Stimulated activated effector memory CD8-positive, alpha-beta T cell treated with anti-CD3 and anti-CD28 coated beads, Interleukin-12 subunit alpha, Interleukin-12 subunit beta, amount 100 ng/mL, for 72 hours (primary cell): ENCODE measurements around the gene PSEN1.

ENCODE experiments used
- ATAC-seq: fragments of 150-1000 bp; cut with Tn5 transposase; 2 replicates; pipeline ENCODE4 v1.10.0; 2021
- DNase-seq, 2 donors: peaks; one replicate each; pipeline ENCODE4 v3.0.0; 2021 to 2022; ENCODE audit warnings: low spot score in 2 of 2
- H3K27ac Mint-ChIP-seq: one replicate; pipeline ENCODE4 v1.8.0; 2022; ENCODE audit warnings: mild to moderate bottlenecking, mixed read lengths
- H3K36me3 Mint-ChIP-seq: one replicate; pipeline ENCODE4 v1.8.0; 2022; ENCODE audit warnings: mild to moderate bottlenecking, mixed read lengths
- H3K4me1 Mint-ChIP-seq: one replicate; pipeline ENCODE4 v1.8.0; 2022; ENCODE audit warnings: mixed read lengths
- H3K4me3 Mint-ChIP-seq: one replicate; pipeline ENCODE4 v1.8.0; 2022; ENCODE audit warnings: mild to moderate bottlenecking, mixed read lengths
- H3K9me3 Mint-ChIP-seq: one replicate; pipeline ENCODE4 v1.8.0; 2022; ENCODE audit warnings: mixed read lengths

Gene PSEN1

GRCh38 chr14:73258076-73258475 lies 121.8 kb downstream of the PSEN1 start:
- peaks cover 9% of the 10 kb centered on the region for H3K4me1 Mint-ChIP-seq
- ATAC-seq = no peak
- no peaks in the 10 kb centered on the region for H3K36me3 Mint-ChIP-seq

GRCh38 chr14:73258845-73259611 lies 122.7 kb downstream of the PSEN1 start:
- H3K9me3 Mint-ChIP-seq = no peaks in the 10 kb centered on the region
- H3K36me3 Mint-ChIP-seq = peaks cover 4% of the 10 kb centered on the region
- ATAC-seq = no peak
- no peak for DNase-seq
- H3K4me1 Mint-ChIP-seq = peaks cover 9% of the 10 kb centered on the region
- no peak overlapping the region for H3K27ac Mint-ChIP-seq
- no peak overlapping the region for H3K4me3 Mint-ChIP-seq

More at GRCh38 chr14:73258076-73258475, 121.8 kb downstream of the PSEN1 start:
- Mint-ChIP-seq H3K4me3 (no peak overlapping the region), H3K9me3 (no peaks in the 10 kb centered on the region), H3K27ac (no peak overlapping the region)
- no peak for DNase-seq

- Mint-ChIP-seq H3K9me3 (no peaks in the 10 kb centered on the region), H3K4me1 (peaks cover 9% of the 10 kb centered on the region), H3K4me3 (no peak overlapping the region), H3K36me3 (peaks cover 9% of the 10 kb centered on the region), H3K27ac (no peak overlapping the region)
- ATAC-seq (no peak), DNase-seq (no peak)
Measured at GRCh38 chr14:73259837-73260236, 123.5 kb downstream of the PSEN1 start.

GRCh38 chr14:73260574-73260973 lies 124.3 kb downstream of the PSEN1 start:
- peaks cover 9% of the 10 kb centered on the region for H3K36me3 Mint-ChIP-seq
- no peak overlapping the region for H3K4me3 Mint-ChIP-seq
- no peaks in the 10 kb centered on the region for H3K9me3 Mint-ChIP-seq
- no peak overlapping the region for H3K27ac Mint-ChIP-seq
- H3K4me1 Mint-ChIP-seq = peaks cover 3% of the 10 kb centered on the region
- no peak for DNase-seq
- no peak for ATAC-seq

GRCh38 chr14:73261075-73261474 lies 124.8 kb downstream of the PSEN1 start:
- no peak for DNase-seq
- H3K36me3 Mint-ChIP-seq = peaks cover 9% of the 10 kb centered on the region

GRCh38 chr14:73261520-73262426 lies 125.5 kb downstream of the PSEN1 start:
- Mint-ChIP-seq H3K4me1 (no peaks in the 10 kb centered on the region), H3K36me3 (peaks cover 9% of the 10 kb centered on the region), H3K27ac (no peak overlapping the region), H3K4me3 (no peak overlapping the region), H3K9me3 (no peaks in the 10 kb centered on the region)
- ATAC-seq (no peak), DNase-seq (no peak)

More at GRCh38 chr14:73261075-73261474, 124.8 kb downstream of the PSEN1 start:
- H3K4me1 Mint-ChIP-seq = no peaks in the 10 kb centered on the region
- no peak overlapping the region for H3K4me3 Mint-ChIP-seq
- no peak overlapping the region for H3K27ac Mint-ChIP-seq
- H3K9me3 Mint-ChIP-seq = no peaks in the 10 kb centered on the region
- ATAC-seq = no peak

GRCh38 chr14:73262427-73263183 lies 126.3 kb downstream of the PSEN1 start:
- no peak overlapping the region for H3K4me3 Mint-ChIP-seq
- no peak overlapping the region for H3K27ac Mint-ChIP-seq
- ATAC-seq = no peak
- no peaks in the 10 kb centered on the region for H3K4me1 Mint-ChIP-seq
- H3K9me3 Mint-ChIP-seq = no peaks in the 10 kb centered on the region
- peaks cover 9% of the 10 kb centered on the region for H3K36me3 Mint-ChIP-seq
- DNase-seq = no peak

- DNase-seq (no peak), ATAC-seq (no peak)
- Mint-ChIP-seq H3K4me3 (no peak overlapping the region), H3K27ac (peak overlapping the region; percentile 34), H3K4me1 (peaks cover 7% of the 10 kb centered on the region), H3K36me3 (peaks cover 14% of the 10 kb centered on the region), H3K9me3 (no peaks in the 10 kb centered on the region)
Measured at GRCh38 chr14:73263606-73264005, 127.3 kb downstream of the PSEN1 start.

GRCh38 chr14:73264080-73264884 lies 128.0 kb downstream of the PSEN1 start:
- DNase-seq (no peak), ATAC-seq (no peak)
- Mint-ChIP-seq H3K9me3 (no peaks in the 10 kb centered on the region), H3K4me3 (no peak overlapping the region), H3K27ac (peak overlapping the region; percentile 34), H3K4me1 (peaks cover 9% of the 10 kb centered on the region), H3K36me3 (peaks cover 15% of the 10 kb centered on the region)

GRCh38 chr14:73264885-73265720 lies 128.8 kb downstream of the PSEN1 start:
- ATAC-seq = no peak

GRCh38 chr14:73265721-73266046 lies 129.4 kb downstream of the PSEN1 start:
- peaks cover 15% of the 10 kb centered on the region for H3K36me3 Mint-ChIP-seq
- no peak for ATAC-seq
- DNase-seq = no peak
- H3K4me3 Mint-ChIP-seq = no peak overlapping the region
- H3K4me1 Mint-ChIP-seq = peaks cover 23% of the 10 kb centered on the region
- no peaks in the 10 kb centered on the region for H3K9me3 Mint-ChIP-seq
- no peak overlapping the region for H3K27ac Mint-ChIP-seq

More at GRCh38 chr14:73264885-73265720, 128.8 kb downstream of the PSEN1 start:
- Mint-ChIP-seq H3K4me3 (no peak overlapping the region), H3K4me1 (peaks cover 17% of the 10 kb centered on the region), H3K27ac (peak overlapping the region; percentile 34), H3K36me3 (peaks cover 15% of the 10 kb centered on the region), H3K9me3 (no peaks in the 10 kb centered on the region)
- no peak for DNase-seq

GRCh38 chr14:73266317-73266716 lies 130.0 kb downstream of the PSEN1 start:
- no peak overlapping the region for H3K4me3 Mint-ChIP-seq
- H3K9me3 Mint-ChIP-seq = no peaks in the 10 kb centered on the region
- peaks cover 26% of the 10 kb centered on the region for H3K4me1 Mint-ChIP-seq
- ATAC-seq = no peak
- H3K36me3 Mint-ChIP-seq = peaks cover 15% of the 10 kb centered on the region
- no peak overlapping the region for H3K27ac Mint-ChIP-seq
- no peak for DNase-seq

GRCh38 chr14:73267474-73267873 lies 131.2 kb downstream of the PSEN1 start:
- ATAC-seq (no peak), DNase-seq (no peak)
- Mint-ChIP-seq H3K9me3 (no peaks in the 10 kb centered on the region), H3K4me1 (peaks cover 26% of the 10 kb centered on the region), H3K36me3 (peaks cover 15% of the 10 kb centered on the region), H3K4me3 (no peak overlapping the region), H3K27ac (no peak overlapping the region)
